T-helper 22 cell (primary cell): ENCODE measurements around the gene SMC6.

Experiments
- DNase-seq: peaks from one replicate; pipeline ENCODE4 v3.0.0-alpha.2; 2020; ENCODE audit warnings: low read depth

Gene SMC6

GRCh38 chr2:17710547-17711248 lies 42.9 kb downstream of the SMC6 start:
- no peak for DNase-seq

DNA sequence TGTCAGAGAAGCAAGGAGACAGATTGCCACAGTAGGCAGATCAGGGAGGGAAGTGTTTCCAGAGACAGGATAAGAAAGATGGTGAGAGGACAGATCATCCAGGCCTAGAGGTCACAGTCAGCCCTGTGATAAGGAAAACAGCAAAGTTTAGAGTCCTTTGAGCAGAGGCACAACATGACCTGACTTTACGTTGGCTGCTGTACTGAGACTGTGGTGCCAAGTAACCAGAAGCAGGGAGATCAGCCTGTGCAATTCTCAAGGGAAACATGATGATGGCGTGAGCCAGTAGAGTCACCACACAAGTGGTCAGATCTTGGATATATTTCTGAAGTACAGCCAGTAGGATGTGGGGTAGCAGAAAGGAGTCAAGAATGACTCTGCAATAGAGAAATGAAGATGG lies 43.7 kb downstream of the SMC6 start:
- no peak for DNase-seq

DNA sequence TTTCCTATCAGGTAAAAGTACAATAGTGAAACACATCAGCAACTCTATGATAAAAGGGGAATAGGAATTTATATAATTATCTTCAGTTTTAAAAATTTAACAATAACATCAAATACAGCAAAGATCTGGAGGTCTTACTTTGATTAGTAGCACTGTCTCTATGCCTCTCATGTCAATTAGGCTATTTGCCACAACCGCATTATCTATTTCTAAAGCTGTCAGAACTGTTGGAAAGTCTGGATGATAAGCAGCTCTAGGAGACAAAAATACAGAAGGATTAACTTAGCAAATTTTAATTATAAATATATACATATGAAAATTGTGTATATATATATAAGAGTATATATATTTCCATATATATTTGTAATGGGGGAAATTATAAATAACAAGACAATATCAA lies 45.1 kb downstream of the SMC6 start:
- no peak for DNase-seq

GRCh38 chr2:17706845-17707244 lies 46.8 kb downstream of the SMC6 start:
- no peak for DNase-seq

DNA sequence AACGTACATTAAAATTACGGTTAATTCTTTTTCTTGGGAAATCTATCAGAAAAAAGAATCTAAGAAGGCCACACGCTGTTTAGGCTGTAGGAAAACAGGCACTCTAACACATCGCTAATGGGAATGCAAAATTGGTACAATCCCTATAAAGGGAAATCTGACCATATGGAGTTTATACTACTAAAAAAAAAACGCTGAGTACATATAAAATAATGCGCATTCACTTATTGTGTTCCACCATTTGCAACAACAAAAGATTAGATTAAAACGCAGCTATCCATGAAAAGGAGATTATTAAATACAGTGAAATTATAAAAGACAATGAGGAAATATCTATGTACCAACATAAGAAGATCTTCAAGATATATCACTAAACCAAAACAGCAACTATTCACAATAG lies 62.8 kb downstream of the SMC6 start:
- DNase-seq, result no peak

- DNase-seq, result no peak
Measured at GRCh38 chr2:17689010-17689409, 64.6 kb downstream of the SMC6 start.

- DNase-seq, result no peak
Measured at GRCh38 chr2:17688600-17688999, 65.0 kb downstream of the SMC6 start.

- DNase-seq, result no peak
Measured at GRCh38 chr2:17683981-17684380, 69.6 kb downstream of the SMC6 start.

DNA sequence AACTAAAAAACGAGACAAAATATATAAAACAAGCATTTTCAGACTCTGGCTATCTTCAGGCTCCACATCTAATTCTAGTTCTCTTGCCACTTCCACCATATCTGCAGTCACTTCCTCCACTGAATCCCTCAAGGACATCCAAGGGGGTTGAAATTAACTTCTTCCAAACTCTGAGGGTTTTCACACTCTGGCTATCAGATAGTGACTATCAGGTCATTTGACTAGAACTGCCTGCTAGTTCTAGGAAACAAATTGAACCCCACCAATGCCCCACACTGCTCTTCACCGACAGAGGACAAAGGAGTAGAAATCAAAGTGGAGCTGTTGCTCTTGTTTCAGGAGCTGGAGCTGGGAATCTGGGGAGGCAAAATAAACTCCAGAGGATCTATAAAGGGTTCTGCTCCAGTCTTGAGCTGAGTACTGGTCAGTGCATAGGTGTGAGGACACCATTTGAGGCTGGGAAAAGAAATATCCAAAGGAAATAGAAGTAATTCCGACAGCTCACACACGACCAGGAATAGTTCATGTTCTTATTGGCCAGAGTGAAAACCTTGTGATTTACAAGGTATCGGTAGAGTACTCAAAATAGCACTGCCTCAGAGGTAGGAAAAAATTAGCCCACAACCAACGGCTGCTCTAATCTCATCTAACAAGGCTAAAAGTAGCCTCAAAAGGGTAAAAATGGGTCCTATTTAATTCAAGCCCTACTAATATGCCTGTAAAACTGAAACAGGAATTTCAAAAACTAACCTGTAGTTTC lies 71.3 kb downstream of the SMC6 start:
- DNase-seq, result no peak

GRCh38 chr2:17680119-17680518 lies 73.5 kb downstream of the SMC6 start:
- DNase-seq, result no peak

GRCh38 chr2:17674817-17675216 lies 78.8 kb downstream of the SMC6 start:
- DNase-seq, result no peak

DNA sequence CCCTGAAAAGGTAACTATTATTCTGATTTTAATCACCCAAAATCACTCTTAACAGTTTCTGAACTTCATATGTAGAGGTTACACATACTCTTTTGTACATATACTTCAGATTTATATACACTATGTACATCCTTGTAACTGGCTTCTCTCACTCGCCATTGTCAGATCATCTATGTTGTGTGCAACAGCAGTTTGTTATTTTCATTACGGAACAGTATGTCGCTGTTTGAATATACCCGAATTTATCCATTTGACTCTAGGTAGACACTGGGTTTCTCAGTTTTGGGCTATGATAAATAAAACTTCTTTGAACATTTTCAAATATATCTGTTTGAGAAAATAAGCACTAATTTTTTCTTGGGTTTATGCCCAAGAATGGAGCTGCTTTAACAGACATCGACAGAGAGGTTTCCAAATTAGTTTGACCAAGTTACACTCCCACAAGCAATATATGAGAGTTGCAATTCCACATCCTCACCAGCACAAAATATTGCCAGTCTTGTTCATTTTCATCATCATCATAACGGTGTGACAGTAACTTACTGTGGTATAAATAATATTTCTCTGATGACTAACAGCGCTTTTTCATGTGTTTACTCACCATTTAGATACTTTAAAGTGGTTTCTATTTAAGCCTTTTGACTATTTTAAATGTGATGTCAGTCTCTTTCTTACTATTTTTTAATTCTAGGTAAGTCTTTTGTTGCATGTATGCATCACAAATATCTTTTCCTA lies 80.9 kb downstream of the SMC6 start:
- DNase-seq, result no peak

DNA sequence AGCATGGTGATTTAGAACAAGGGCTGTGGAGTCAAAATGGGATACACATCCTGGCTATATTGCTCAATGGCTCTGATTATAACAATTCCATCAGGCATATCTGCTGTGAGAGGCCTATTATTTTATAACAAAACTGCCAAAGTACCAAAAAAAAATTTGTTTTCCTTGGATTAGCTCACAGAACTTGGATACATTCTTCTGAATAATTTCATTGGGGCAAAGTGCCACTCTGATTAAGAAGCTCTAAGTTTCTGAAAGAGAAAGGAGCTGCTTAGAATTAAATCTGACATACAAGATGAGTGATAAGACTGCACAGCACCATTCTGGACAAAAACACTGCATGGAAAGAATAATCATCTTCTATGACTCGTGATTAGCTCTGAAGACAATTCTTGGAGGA lies 85.7 kb downstream of the SMC6 start:
- no peak for DNase-seq

- no peak for DNase-seq
Measured at GRCh38 chr2:17664534-17664933, 89.1 kb downstream of the SMC6 start.

GRCh38 chr2:17662723-17663122 lies 90.9 kb downstream of the SMC6 start:
- DNase-seq, result no peak

DNA sequence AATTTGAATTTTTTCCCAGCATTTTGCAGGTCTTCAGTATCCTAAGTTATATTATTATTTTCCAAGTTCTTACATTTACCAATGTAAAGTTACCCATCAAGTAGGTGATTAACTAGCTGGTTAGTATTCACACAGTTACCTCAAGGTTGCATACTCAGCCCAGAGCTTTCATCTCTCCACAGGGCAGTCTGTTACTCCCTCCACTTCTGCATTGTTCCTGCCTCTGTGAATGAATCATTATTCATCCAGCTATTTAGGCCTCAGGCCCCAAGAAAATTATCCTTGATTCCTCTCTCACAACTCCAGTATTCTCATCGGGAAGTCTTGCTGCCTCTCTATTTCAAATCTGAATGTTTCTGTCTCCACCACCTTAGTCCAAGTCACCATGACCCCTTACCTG lies 92.2 kb downstream of the SMC6 start:
- DNase-seq, result no peak

GRCh38 chr2:17660219-17660618 lies 93.4 kb downstream of the SMC6 start:
- DNase-seq, result no peak

DNA sequence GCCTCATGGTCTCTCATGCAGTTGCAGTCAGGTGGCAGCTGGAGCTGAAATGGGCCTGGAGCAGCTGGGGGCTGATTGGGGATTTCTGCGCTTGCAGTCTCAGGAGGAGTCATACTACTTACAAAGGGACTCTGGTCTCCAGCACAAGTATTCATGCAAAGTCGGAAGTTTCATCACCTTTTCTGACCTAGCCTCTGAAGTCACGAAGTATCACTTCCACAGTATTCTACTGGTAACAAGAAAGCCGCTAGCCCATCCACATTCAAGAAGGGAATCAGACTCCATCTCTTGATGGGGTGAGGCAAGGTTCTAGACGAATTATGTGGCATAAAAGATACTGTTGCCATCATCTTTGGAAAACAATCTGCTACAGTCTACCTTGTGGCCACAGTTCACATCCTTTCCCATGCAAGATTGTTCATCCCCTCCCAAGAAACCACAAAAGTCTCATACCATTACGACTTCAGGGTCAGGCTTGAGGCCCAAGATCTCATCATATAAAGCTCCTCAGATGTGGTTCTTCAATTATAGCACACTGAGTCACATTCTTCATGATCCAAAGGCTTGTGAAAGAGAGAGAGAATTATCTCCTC lies 95.3 kb downstream of the SMC6 start:
- no peak for DNase-seq

DNA sequence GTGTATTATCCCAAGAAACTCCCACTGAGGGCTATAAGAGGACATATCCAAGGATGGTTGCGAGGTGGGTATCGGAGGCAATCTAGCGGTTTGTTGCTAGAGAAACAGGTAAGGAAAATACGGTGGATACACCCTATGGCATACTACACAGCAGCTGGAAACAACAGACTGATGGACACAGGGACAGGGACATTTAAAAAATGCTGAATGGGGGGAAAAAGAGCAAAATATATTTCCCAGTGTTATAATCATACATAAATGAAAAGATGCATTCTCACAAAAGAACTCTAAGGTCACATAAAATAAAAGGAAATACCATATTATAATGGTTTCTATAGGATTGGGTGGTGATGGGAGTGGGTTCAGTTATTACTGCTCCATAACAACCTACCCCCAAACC lies 95.9 kb downstream of the SMC6 start:
- no peak for DNase-seq

GRCh38 chr2:17652681-17653394 lies 100.8 kb downstream of the SMC6 start:
- no peak for DNase-seq

- no peak for DNase-seq
Measured at GRCh38 chr2:17649026-17649425, 104.6 kb downstream of the SMC6 start.

DNA sequence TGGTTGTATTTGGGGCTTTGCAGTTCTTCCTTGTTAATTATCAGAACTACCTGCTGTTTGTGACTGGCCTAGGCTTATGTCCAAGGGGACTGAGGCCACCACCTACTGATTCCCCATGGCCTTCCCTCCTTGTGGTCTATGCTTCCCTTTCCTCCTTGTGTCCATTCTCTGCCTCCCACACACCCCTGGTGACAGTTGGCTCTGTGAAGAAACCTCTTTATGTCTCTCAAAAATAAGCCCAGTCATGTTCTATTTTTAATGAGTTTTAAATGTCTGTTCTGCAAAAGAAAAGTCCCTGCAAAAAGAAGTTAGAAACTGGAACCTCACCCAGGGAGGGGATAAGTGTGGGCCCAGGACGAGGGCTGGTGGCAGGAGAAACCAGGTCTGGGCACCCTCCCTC lies 105.0 kb downstream of the SMC6 start:
- no peak for DNase-seq
